Epithelial cell of esophagus (primary cell): ENCODE results near the gene C19orf44.
"Not testable (repeated sequence)": the region's sequence is repeated elsewhere in the genome, so short reads cannot be mapped to it uniquely, and the experiment has no call there.

Experiments used
- DNase-seq: peaks from one replicate; pipeline ENCODE4 v3.0.0; 2010; ENCODE audit warnings: low read depth
- H3K4me3 ChIP-seq: 2 replicates; pipeline ENCODE4 v1.5.1; 2011; ENCODE audit warnings: mild to moderate bottlenecking, low read length, control low read depth
- CTCF ChIP-seq: IDR thresholded peaks from 2 replicates; pipeline ENCODE4 v1.5.1; 2011; ENCODE audit warnings: low read depth, mild to moderate bottlenecking, low read length, control low read depth, inconsistent platforms; ENCODE audit not compliant: insufficient read depth; ENCODE audit errors: missing control alignments

The C19orf44 gene

DNA sequence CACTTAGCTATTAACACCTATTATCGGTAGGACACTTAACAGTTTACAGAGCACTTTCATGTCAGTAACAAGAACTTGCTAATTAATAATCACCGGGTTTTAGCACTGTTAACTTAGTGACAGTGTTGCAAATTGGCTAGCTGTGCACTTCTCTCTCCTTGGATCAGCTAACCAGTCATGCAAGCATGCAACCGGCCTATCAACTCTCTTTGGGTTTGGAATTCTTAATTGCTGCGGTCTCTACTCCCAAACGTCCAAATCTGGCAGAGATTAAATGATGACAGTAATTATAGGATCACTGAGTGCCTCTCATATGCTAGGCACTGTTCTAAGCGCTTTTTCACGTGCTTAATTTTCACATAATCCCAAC, 25.7 kb upstream of the C19orf44 start:
- H3K4me3 ChIP-seq = peak overlapping the region; percentile 78
- peak; percentile 31 for DNase-seq
- TF ChIP-seq CTCF = no peak

GRCh38 chr19:16470911-16471811, 25.0 kb upstream of the C19orf44 start:
- TF ChIP-seq CTCF = no peak
- peak; percentile 74 for DNase-seq
- H3K4me3 ChIP-seq = peak overlapping the region; percentile 78

DNA sequence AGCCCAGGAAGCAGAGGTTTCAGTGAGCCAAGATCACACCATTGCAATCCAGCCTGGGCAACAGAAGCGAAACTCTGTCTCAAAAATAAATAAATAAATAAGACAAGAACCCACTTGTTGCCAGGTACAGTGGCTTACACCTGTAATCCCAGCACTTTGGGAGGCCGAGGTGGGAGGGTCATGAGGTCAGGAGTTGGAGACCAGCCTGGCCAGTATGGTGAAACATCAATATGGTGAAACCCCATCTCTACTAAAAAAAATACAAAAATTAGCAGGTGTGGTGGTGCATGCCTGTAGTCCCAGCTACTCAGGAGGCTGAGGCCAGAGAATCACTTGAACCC, 23.7 kb upstream of the C19orf44 start:
- not testable (repeated sequence) for DNase-seq

GRCh38 chr19:16472992-16473391, 23.2 kb upstream of the C19orf44 start:
- no peak for TF ChIP-seq CTCF
- H3K4me3 ChIP-seq = no peak overlapping the region
- DNase-seq = no peak

More for the DNA sequence above, 23.7 kb upstream of the C19orf44 start:
- H3K4me3 ChIP-seq = peak overlapping the region; percentile 67

DNA sequence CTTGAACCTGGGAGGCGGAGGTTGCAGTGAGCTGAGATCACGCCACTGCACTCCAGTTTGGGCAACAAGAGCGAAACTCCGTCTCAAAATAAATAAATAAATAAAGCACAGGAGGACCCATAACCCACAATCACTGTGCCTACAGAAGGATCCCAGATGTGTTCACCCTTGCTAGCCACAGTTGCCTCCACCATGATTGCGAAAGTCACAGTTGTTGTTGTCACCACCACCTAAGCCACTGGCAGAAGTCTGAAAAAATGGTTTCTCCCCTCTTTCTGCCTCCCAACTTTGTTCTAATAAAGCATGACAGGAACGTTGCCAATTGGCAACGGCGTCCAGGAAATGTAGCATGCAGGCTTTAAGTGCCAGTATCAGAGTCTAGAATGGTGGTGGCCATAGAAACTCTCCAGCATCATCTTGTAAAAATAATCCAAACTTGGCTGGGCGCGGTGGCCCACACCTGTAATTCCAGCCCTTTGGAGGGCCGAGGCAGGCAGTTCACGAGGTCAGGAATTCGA, 22.3 kb upstream of the C19orf44 start:
- no peak for DNase-seq
- no peak for TF ChIP-seq CTCF
- H3K4me3 ChIP-seq = no peak overlapping the region

DNA sequence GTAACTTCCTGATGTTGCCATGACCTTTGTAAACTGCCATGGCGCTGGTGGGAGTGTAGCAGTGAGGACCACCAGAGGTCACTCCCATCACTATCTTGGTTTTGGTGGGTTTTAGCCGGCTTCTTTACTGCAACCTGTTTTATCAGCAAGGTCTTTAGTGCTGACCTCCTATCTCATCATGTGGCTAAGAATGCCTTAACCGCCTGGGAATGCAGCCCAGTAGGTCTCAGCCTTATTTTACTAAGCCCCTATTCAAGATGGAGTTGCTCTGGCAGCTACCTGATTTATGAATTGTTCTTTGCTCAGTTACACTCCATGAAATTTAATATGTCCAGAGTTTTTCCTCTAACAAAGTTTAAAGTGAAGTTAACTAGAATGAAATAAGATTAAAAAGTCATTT, 19.8 kb upstream of the C19orf44 start:
- no peak for TF ChIP-seq CTCF
- no peak for DNase-seq
- no peak overlapping the region for H3K4me3 ChIP-seq

DNA sequence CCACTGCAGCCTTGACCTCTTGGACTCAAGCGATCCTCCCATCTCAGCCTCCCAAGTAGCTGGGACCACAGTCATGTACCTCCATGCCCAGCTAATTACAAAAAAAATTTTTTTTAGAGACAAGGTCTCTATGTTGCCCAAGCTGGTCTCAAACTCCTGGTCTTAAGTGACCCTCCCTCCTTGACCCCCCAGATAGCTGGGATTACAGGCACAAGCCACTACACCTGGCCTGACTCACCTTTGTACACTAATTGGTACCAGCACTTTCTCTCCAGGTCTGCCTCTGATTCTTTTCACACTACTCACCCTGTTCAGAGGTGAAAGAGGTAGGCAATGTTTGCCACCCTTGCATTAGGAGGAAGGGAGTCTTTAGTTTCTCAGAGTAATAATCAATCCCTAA, 18.9 kb upstream of the C19orf44 start:
- no peak overlapping the region for H3K4me3 ChIP-seq
- no peak for DNase-seq
- no peak for TF ChIP-seq CTCF
